Lung (tissue), 12 donors: ENCODE results near the gene LYPD6B. TPM values are rescaled to one million over a fixed set of nuclear protein-coding genes. Genes with fewer than 3 reads are reported as not detected.
A peak's percentile ranks its signal among the peaks of the same experiment; 100 is the strongest.

ENCODE experiments used
- ATAC-seq: fragments of 200-7000 bp; cut with Tn5 transposase; one replicate; pipeline ENCODE4 v1.9.1; 2020; ENCODE audit warnings: moderate number of reproducible peaks; ENCODE audit not compliant: insufficient read depth, low FRiP score
- DNase-seq, 3 donors: peaks; one replicate each; pipeline ENCODE4 v3.0.0-alpha.2; 2013 to 2017
- H3K27ac ChIP-seq, 2 donors: one replicate each; pipeline ENCODE4 v1.5.1; 2013; ENCODE audit warnings: mild to moderate bottlenecking in 2 of 2, moderate library complexity in 2 of 2, control low read depth in 1 of 2, inconsistent platforms in 1 of 2, low read depth in 1 of 2, low read length in 1 of 2
- H3K27me3 ChIP-seq, 3 donors: one replicate each; pipeline ENCODE4 v1.5.1; 2013; ENCODE audit warnings: low read length in 2 of 3; ENCODE audit not compliant: control insufficient read depth in 3 of 3, insufficient read depth in 3 of 3
- H3K36me3 ChIP-seq, 4 donors: one replicate each; pipeline ENCODE4 v1.5.1; 2013; ENCODE audit warnings: low read length in 4 of 4, mild to moderate bottlenecking in 1 of 4, moderate library complexity in 1 of 4; ENCODE audit not compliant: control insufficient read depth in 4 of 4, insufficient read depth in 4 of 4
- H3K4me1 ChIP-seq, 5 donors: one replicate each; pipeline ENCODE4 v1.5.1; 2013; ENCODE audit warnings: low read length in 5 of 5, mild to moderate bottlenecking in 2 of 5, moderate library complexity in 1 of 5; ENCODE audit not compliant: control insufficient read depth in 5 of 5, insufficient read depth in 5 of 5
- H3K4me3 ChIP-seq: one replicate; pipeline ENCODE4 v1.5.1; 2013; ENCODE audit warnings: mild to moderate bottlenecking, control low read depth, moderate library complexity
- H3K9ac ChIP-seq, 2 donors: one replicate each; pipeline ENCODE4 v1.5.1; 2013; ENCODE audit warnings: low read length in 2 of 2, control low read depth in 1 of 2; ENCODE audit not compliant: insufficient read depth in 1 of 2
- H3K9me3 ChIP-seq, 4 donors: one replicate each; pipeline ENCODE4 v1.5.1; 2013; ENCODE audit warnings: low read length in 3 of 4, mild to moderate bottlenecking in 1 of 4, moderate library complexity in 1 of 4; ENCODE audit not compliant: control insufficient read depth in 4 of 4, insufficient read depth in 3 of 4
- WGBS, 2 donors: extraction: QIAGEN DNeasy Blood & Tissue Kit; methylation state at CpG; one replicate each; pipeline ENCODE4 v1.1.7; 2013; 5-methylcytosine and 5-hydroxymethylcytosine counted together
- polyA plus RNA-seq, 2 donors: library from polyadenylated mRNA; stranded (reverse); fragments of 200-250 nt; gene quantifications; one replicate each; pipeline ENCODE4 v1.2.1, GENCODE V29; 2013
- total RNA-seq, 2 donors: library from RNA; depleted of rRNA in 1 of 2; stranded (reverse); fragments of >200 nt in 1 of 2; gene quantifications; one replicate each; pipeline ENCODE4 v1.2.1, GENCODE V29; 2014 to 2021
- TF ChIP-seq, protein P1 (sequence below): IDR thresholded peaks from 2 replicates; pipeline ENCODE4 v1.5.1; 2012; ENCODE audit warnings: mild to moderate bottlenecking; ENCODE audit errors: control extremely low read depth, extremely low read depth
- donor health status: control.
- donor health status: control.
- donor health status: Bipolar disorder and iron deficiency.
- donor health status: healthy.
- donor health status: DM: yes; HTN: yes; CAD: no.

The LYPD6B gene
- total and polyA plus RNA-seq, 4 donors, result 2.5 to 12.4 (median 3.4) TPM

DNA sequence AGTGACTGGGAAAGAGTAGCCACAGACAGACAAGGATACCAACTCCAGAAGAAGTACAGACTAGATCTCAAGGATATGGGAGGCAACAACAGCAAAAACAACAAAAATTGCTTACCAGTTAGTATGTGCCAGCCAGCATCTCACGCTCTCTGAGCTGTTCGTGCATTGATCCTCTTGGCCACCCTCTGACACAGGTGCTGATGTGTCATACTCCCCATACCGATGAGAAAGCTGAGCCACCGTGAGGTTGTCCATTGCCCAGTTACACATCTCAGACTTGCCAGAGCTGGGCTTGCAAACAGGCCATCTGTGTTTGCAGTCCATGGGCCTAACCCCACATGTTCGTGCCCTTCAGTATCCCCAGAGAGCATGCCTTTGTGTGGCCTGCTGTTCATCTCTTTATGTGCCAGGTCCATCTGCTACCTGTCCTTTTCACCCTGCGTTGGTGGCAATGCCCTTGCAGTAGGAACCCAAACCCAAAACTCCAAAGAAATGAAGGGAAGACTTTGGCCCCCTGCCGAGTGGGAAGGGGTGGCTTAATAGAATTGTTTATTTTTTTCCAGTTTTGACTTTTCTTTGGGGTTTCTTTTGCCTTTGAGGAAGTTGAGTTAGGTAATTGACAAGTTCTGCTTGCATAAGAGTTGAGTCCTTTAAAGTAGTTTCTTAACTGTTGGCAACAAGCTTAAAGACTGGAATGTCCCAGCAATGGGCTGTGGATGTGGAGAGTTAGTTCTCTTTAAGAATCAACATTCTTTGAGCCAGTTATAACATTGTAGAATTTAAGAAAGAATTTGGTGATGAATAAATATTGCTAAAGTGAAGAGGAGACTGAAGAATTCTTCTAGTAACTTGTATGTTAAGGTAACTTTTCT, 46.7 kb downstream of the LYPD6B start:
- Histone ChIP-seq H3K27me3 (no peaks in the 10 kb centered on the region), H3K9ac (no peak overlapping the region), H3K27ac (peak overlapping the region in 1 of 2 donors; percentile 9), H3K9me3 (no peaks in the 10 kb centered on the region), H3K4me1 (peaks cover 0 to 37% (median 25%) of the 10 kb centered on the region in 5 donors), H3K36me3 (no peaks in the 10 kb centered on the region), H3K4me3 (no peak overlapping the region)
- TF ChIP-seq, protein P1, sequence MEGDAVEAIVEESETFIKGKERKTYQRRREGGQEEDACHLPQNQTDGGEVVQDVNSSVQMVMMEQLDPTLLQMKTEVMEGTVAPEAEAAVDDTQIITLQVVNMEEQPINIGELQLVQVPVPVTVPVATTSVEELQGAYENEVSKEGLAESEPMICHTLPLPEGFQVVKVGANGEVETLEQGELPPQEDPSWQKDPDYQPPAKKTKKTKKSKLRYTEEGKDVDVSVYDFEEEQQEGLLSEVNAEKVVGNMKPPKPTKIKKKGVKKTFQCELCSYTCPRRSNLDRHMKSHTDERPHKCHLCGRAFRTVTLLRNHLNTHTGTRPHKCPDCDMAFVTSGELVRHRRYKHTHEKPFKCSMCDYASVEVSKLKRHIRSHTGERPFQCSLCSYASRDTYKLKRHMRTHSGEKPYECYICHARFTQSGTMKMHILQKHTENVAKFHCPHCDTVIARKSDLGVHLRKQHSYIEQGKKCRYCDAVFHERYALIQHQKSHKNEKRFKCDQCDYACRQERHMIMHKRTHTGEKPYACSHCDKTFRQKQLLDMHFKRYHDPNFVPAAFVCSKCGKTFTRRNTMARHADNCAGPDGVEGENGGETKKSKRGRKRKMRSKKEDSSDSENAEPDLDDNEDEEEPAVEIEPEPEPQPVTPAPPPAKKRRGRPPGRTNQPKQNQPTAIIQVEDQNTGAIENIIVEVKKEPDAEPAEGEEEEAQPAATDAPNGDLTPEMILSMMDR, result no peak
- ATAC-seq (peak; percentile 53), DNase-seq (peak in 2 of 3 donors; percentile 59 to 81)
- 66 to 76% methylated on average over 7 of the region's 7 CpGs for WGBS, 2 donors

DNA sequence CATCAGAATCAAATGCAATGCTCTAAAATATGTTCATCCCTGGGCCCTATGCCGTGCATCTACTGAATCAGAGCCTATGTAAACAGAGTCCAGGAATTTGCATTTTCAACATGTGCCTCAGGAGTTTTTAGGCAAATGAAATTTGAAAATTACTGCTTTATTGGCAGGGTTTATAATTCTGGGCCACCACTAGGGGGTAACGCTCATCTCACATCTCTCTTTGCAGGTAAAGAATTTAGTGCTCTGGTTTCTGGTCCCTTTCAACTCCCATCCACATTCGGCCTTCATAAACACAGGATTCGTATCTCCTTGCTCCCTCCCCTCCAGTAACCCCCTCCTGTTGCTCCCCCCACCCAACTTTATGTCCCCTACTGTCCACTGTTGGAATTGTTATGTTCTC, 49.3 kb downstream of the LYPD6B start:
- TF ChIP-seq, protein P1, result no peak
- Histone ChIP-seq H3K36me3 (no peaks in the 10 kb centered on the region), H3K9me3 (no peaks in the 10 kb centered on the region), H3K27ac (no peak overlapping the region), H3K4me3 (no peak overlapping the region), H3K27me3 (no peaks in the 10 kb centered on the region), H3K4me1 (peaks cover 0 to 14% (median 14%) of the 10 kb centered on the region in 5 donors), H3K9ac (no peak overlapping the region)
- 88 to 93% methylated on average over 4 of the region's 4 CpGs for WGBS, 2 donors
- ATAC-seq (no peak), DNase-seq (no peak)

DNA sequence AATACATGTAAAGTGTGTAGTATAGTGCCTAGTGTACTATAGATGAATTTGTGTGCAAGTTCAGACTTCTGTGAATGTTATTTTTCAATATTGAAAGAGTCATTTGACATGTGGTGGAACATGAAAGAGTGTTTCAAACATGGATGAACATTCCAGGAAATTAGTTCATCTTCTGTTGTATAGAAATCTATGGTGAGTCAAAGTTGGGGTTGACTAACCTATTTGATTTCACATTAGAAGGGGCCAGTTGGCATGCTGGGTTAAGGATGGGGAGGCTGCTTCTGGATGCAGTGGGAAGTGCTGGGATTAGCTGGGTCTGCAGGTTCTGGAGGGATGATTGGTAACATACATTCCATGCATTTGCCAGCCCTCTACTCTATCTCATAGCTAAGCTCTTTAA, 50.6 kb downstream of the LYPD6B start:
- Histone ChIP-seq H3K4me1 (peaks cover 0 to 14% (median 9%) of the 10 kb centered on the region in 5 donors), H3K27ac (no peak overlapping the region), H3K9me3 (no peaks in the 10 kb centered on the region), H3K36me3 (no peaks in the 10 kb centered on the region), H3K9ac (no peak overlapping the region), H3K27me3 (no peaks in the 10 kb centered on the region), H3K4me3 (no peak overlapping the region)
- DNase-seq, result no peak
- TF ChIP-seq, protein P1, result no peak
- ATAC-seq, result no peak
